Thymus (tissue), 11 donors: ENCODE results near the gene ELFN2. TPM values are rescaled to one million over a fixed set of nuclear protein-coding genes. Genes with fewer than 3 reads are reported as not detected.

Source experiments
- DNase-seq, 9 donors: peaks; one replicate each; pipeline ENCODE4 v3.0.0-alpha.2; 2013; ENCODE audit warnings: low spot score in 9 of 9, low read depth in 6 of 9, missing footprints in 1 of 9
- H3K27ac ChIP-seq, 2 donors: one replicate each; pipeline ENCODE4 v1.5.1; 2013; ENCODE audit warnings: control low read depth in 1 of 2, low read depth in 1 of 2, low read length in 1 of 2, mild to moderate bottlenecking in 1 of 2, moderate library complexity in 1 of 2
- H3K27me3 ChIP-seq, 2 donors: one replicate each; pipeline ENCODE4 v1.5.1; 2013; ENCODE audit warnings: low read length in 1 of 2; ENCODE audit not compliant: control insufficient read depth in 2 of 2, insufficient read depth in 1 of 2
- H3K36me3 ChIP-seq, 2 donors: one replicate each; pipeline ENCODE4 v1.5.1; 2013; ENCODE audit warnings: low read length in 1 of 2, mild to moderate bottlenecking in 1 of 2, moderate library complexity in 1 of 2; ENCODE audit not compliant: control insufficient read depth in 2 of 2, insufficient read depth in 2 of 2
- H3K4me1 ChIP-seq, 2 donors: one replicate each; pipeline ENCODE4 v1.5.1; 2013; ENCODE audit warnings: low read length in 2 of 2; ENCODE audit not compliant: control insufficient read depth in 2 of 2, insufficient read depth in 2 of 2
- H3K4me3 ChIP-seq, 2 donors: one replicate each; pipeline ENCODE4 v1.5.1; 2013; ENCODE audit warnings: low read length in 2 of 2, control low read depth in 1 of 2, mild to moderate bottlenecking in 1 of 2
- H3K9me3 ChIP-seq, 2 donors: one replicate each; pipeline ENCODE4 v1.5.1; 2013; ENCODE audit warnings: low read length in 1 of 2, mild to moderate bottlenecking in 1 of 2; ENCODE audit not compliant: control insufficient read depth in 2 of 2, insufficient read depth in 1 of 2
- WGBS: extraction: QIAGEN DNeasy Blood & Tissue Kit; methylation state at CpG from one replicate; pipeline ENCODE4 v1.1.7; 2013; 5-methylcytosine and 5-hydroxymethylcytosine counted together
- polyA plus RNA-seq: library from polyadenylated mRNA; stranded (reverse); fragments of 200-250 nt; gene quantifications from one replicate; pipeline ENCODE4 v1.2.3, GENCODE V29; 2013
- total RNA-seq: library from RNA; stranded (reverse); fragments of 120-200 nt; gene quantifications from one replicate; pipeline ENCODE4 v1.2.4, GENCODE V29; 2013
- donor health status: healthy.

Gene ELFN2
- total and polyA plus RNA-seq, 2 donors = 0.28 to 1.5 TPM

- H3K4me1 ChIP-seq = peaks cover 11 to 20% of the 10 kb centered on the region in 2 donors
- DNase-seq = no peak
- H3K9me3 ChIP-seq = peaks cover 0 to 7% of the 10 kb centered on the region in 2 donors
- H3K4me3 ChIP-seq = no peak overlapping the region
- H3K27ac ChIP-seq = no peak overlapping the region
- H3K36me3 ChIP-seq = no peaks in the 10 kb centered on the region
- WGBS = 94% methylated on average over 16 of the region's 16 CpGs
- H3K27me3 ChIP-seq = peaks cover 21 to 54% of the 10 kb centered on the region in 2 donors
Observed at GRCh38 chr22:37320726-37321677, 106.3 kb downstream of the ELFN2 start.

DNA sequence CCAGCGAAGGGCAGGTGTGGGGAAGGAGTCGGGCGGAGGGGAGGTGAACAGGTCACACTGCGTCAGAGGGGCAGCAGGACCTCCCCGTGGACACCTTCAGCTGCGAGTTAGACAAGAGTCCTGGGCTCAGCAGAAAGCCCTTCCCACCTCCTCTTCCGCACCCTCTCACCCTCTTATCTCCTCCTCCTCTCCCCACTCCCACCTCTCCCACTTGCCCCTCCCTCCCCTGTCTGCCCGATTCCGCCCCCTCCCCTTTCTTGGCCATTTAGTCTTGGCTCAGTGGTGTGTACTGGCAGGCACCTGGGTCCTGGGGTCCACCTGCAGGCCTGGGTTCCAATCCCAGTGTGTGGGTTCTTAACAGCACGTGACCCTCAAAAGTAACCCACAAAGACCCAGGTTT lies 107.8 kb downstream of the ELFN2 start:
- no peak overlapping the region for H3K27ac ChIP-seq
- DNase-seq = no peak
- H3K4me1 ChIP-seq = peaks cover 11 to 20% of the 10 kb centered on the region in 2 donors
- 88% methylated on average over 10 of the region's 10 CpGs for WGBS
- no peaks in the 10 kb centered on the region for H3K36me3 ChIP-seq
- H3K4me3 ChIP-seq = no peak overlapping the region
- peaks cover 0 to 2% of the 10 kb centered on the region in 2 donors for H3K9me3 ChIP-seq
- H3K27me3 ChIP-seq = peaks cover 14 to 38% of the 10 kb centered on the region in 2 donors

DNA sequence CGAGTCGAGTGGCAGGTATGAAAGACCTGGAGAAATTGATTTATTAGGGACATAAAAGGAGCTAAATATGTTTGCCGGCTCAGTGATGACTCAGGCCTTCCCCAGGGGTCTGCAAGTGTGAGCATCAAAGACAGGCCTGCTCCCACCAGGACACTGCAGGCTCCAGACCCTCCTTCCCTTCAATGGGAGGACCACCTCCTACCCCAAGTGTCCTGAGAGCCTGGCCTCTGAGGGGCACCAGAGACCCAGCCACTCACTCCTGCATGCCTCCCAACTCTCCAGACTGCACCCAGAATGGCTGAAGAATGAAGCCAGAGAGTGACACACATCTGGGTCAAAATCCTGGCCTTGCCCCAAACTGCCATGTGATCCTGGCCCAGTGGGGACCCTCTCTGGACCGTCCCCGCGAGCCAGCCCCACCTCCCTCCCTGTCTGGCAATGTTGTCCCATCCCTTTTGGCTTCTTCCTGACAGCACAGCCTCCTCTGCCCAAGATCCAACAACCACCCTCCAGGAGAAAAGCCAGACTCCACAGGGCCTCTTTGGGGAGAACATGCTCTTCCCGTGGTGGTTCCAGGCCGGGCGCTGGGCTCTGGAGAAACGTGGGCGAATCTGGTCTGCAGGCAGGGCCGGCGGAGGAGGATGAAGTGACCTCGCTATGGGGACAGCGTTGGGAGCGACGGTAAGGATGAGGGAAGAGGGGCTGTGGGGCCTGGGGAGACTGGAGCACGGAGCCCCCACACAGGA lies 108.7 kb downstream of the ELFN2 start:
- Histone ChIP-seq H3K4me1 (peaks cover 15 to 25% of the 10 kb centered on the region in 2 donors), H3K4me3 (no peak overlapping the region), H3K27ac (no peak overlapping the region), H3K36me3 (peaks cover 3 to 7% of the 10 kb centered on the region in 2 donors), H3K9me3 (no peaks in the 10 kb centered on the region), H3K27me3 (peaks cover 6 to 29% of the 10 kb centered on the region in 2 donors)
- 91% methylated on average over 18 of the region's 18 CpGs for WGBS
- DNase-seq = no peak

Other genes starting within 250 kb of the ELFN2 start
- gene C1QTNF6, start 239.2 kb downstream of the ELFN2 start, total RNA-seq = 3.6 TPM
- 23.2 TPM for gene C1QTNF6, start 239.2 kb downstream of the ELFN2 start, polyA plus RNA-seq
- gene SSTR3, start 215.0 kb downstream of the ELFN2 start, total RNA-seq = 25.6 TPM
- 3.9 TPM for gene SSTR3, start 215.0 kb downstream of the ELFN2 start, polyA plus RNA-seq
- 149 TPM for gene RAC2, start 183.2 kb downstream of the ELFN2 start, total RNA-seq
- 206 TPM for gene RAC2, start 183.2 kb downstream of the ELFN2 start, polyA plus RNA-seq
- gene CYTH4, start 145.0 kb downstream of the ELFN2 start, total RNA-seq = 24.7 TPM
- 54.6 TPM for gene CYTH4, start 145.0 kb downstream of the ELFN2 start, polyA plus RNA-seq
- 56.4 TPM for gene MFNG, start 58.9 kb upstream of the ELFN2 start, total RNA-seq
- 27.7 TPM for gene MFNG, start 58.9 kb upstream of the ELFN2 start, polyA plus RNA-seq
- 1.1 TPM for gene CARD10, start 91.9 kb upstream of the ELFN2 start, total RNA-seq
- 4.2 TPM for gene CARD10, start 91.9 kb upstream of the ELFN2 start, polyA plus RNA-seq
- gene CDC42EP1, start 133.0 kb upstream of the ELFN2 start, total RNA-seq = 1.7 TPM
- gene CDC42EP1, start 133.0 kb upstream of the ELFN2 start, polyA plus RNA-seq = 5.8 TPM
- 65.1 TPM for gene LGALS2, start 152.6 kb upstream of the ELFN2 start, total RNA-seq
- gene LGALS2, start 152.6 kb upstream of the ELFN2 start, polyA plus RNA-seq = 42.3 TPM
- 20.1 TPM for gene GGA1, start 181.4 kb upstream of the ELFN2 start, total RNA-seq
- 99.5 TPM for gene GGA1, start 181.4 kb upstream of the ELFN2 start, polyA plus RNA-seq
- gene SH3BP1, start 212.2 kb upstream of the ELFN2 start, total RNA-seq = 21.3 TPM
- gene SH3BP1, start 212.2 kb upstream of the ELFN2 start, polyA plus RNA-seq = 23.0 TPM
- 25.0 TPM for gene PDXP, start 231.2 kb upstream of the ELFN2 start, total RNA-seq
- gene PDXP, start 231.2 kb upstream of the ELFN2 start, polyA plus RNA-seq = 8.9 TPM
- 482 TPM for gene LGALS1, start 248.2 kb upstream of the ELFN2 start, total RNA-seq
- gene LGALS1, start 248.2 kb upstream of the ELFN2 start, polyA plus RNA-seq = 554 TPM